VCaP (cell line): ENCODE data around the gene DIP2B.

Experiments
- H3K27ac ChIP-seq: fragments of 450-650 bp; 2 replicates; pipeline ENCODE4 v1.5.1; 2017
- CTCF ChIP-seq: fragments of 450-650 bp; conservative IDR thresholded peaks from 2 replicates; pipeline ENCODE4 v1.5.1; 2017; ENCODE audit warnings: mild to moderate bottlenecking, moderate library complexity

The DIP2B gene

DNA sequence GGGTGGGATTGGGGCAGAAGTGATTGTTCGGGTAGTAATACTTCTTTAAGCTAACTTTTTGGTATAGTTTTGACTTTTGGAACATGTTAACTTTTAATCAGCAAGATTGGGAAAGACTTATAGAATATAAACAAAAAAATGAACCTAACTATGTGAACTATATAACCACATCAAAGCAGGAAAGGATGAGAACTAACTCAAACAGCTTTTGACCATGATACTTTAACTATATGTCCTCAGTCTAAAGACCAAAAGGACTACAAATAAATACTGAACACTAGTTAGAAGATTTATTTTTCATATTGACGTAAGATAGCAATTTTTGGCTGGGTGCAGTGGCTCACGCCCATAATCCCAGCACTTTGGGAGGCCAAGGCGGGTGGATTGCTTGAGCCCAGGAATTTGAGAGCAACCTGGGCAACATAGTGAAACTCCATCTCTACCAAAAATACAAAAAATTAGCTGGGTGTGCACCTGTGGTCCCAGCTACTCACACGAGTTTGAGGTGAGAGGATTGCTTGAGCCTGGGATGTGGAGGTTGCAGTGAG is 150.7 kb downstream of the DIP2B start:
- no peak for TF ChIP-seq CTCF
- no peak overlapping the region for H3K27ac ChIP-seq

- TF ChIP-seq CTCF, result no peak
- peak overlapping the region; percentile 96 for H3K27ac ChIP-seq
Observed at GRCh38 chr12:50659260-50659659, 154.5 kb downstream of the DIP2B start.

- peak overlapping the region; percentile 96 for H3K27ac ChIP-seq
- no peak for TF ChIP-seq CTCF
Observed at GRCh38 chr12:50659690-50660424, 155.1 kb downstream of the DIP2B start.

- no peak for TF ChIP-seq CTCF
- H3K27ac ChIP-seq, result peak overlapping the region; percentile 96
Observed at GRCh38 chr12:50660425-50660822, 155.6 kb downstream of the DIP2B start.

GRCh38 chr12:50661300-50662115 is 156.7 kb downstream of the DIP2B start:
- peak overlapping the region; percentile 96 for H3K27ac ChIP-seq
- TF ChIP-seq CTCF, result no peak

GRCh38 chr12:50662116-50662510 is 157.3 kb downstream of the DIP2B start:
- H3K27ac ChIP-seq, result peak overlapping the region; percentile 96
- TF ChIP-seq CTCF, result no peak

DNA sequence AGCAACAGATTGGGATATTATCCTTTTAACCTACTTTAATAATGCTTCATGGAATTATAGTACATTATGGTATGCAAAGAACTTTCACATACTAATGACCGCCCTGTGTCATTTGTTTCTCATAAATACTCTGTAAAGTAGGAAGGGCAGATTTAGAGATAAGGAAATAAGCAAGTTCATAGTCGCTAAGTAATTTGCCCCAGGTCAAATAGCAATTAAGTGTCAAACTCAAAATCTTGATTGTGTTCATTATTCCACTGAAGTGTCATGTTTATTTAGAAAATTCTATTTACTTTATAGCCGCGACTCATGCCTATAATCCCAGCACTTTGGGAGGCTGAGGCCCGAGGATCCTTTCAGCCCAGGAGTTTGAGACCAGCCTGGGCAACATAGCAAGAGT is 160.4 kb downstream of the DIP2B start:
- TF ChIP-seq CTCF, result no peak
- no peak overlapping the region for H3K27ac ChIP-seq
